ENCODE measurements around the gene MTFP1.

The MTFP1 gene

GRCh38 chr22:30411780-30412179, 13.8 kb upstream of the MTFP1 start:
- Histone ChIP-seq H3K4me1 (no peaks in the 10 kb centered on the region), H3K36me3 (replicated peaks) (peaks cover 27% of the 10 kb centered on the region), H3K4me3 (no peak overlapping the region), H3K9me3 (no peaks in the 10 kb centered on the region), H3K27me3 (ENCODE audit: low read depth) (no peaks in the 10 kb centered on the region)
- in situ Hi-C loops (cut with MboI; ENCODE audit: low sequenced_read_pairs) = no loop called here
- no peak for DNase-seq (ENCODE audit: low spot score in 2 of 2)

GRCh38 chr22:30413001-30413400, 12.6 kb upstream of the MTFP1 start:
- H3K27me3 ChIP-seq (ENCODE audit: low read depth) = no peaks in the 10 kb centered on the region
- DNase-seq (ENCODE audit: low spot score in 2 of 2) = no peak
- in situ Hi-C loops (cut with MboI; ENCODE audit: low sequenced_read_pairs) = no loop called here
- H3K9me3 ChIP-seq = no peaks in the 10 kb centered on the region
- H3K36me3 ChIP-seq (replicated peaks) = peaks cover 31% of the 10 kb centered on the region
- no peak overlapping the region for H3K4me3 ChIP-seq
- H3K4me1 ChIP-seq = no peaks in the 10 kb centered on the region

GRCh38 chr22:30413745-30414524, 11.6 kb upstream of the MTFP1 start:
- Histone ChIP-seq H3K4me3 (no peak overlapping the region), H3K36me3 (replicated peaks) (peaks cover 32% of the 10 kb centered on the region), H3K4me1 (no peaks in the 10 kb centered on the region), H3K27me3 (ENCODE audit: low read depth) (no peaks in the 10 kb centered on the region), H3K9me3 (no peaks in the 10 kb centered on the region)
- no peak for DNase-seq (ENCODE audit: low spot score in 2 of 2)
- in situ Hi-C loops (cut with MboI; ENCODE audit: low sequenced_read_pairs) = no loop called here

GRCh38 chr22:30414525-30415047, 11.0 kb upstream of the MTFP1 start:
- H3K9me3 ChIP-seq = no peaks in the 10 kb centered on the region
- H3K4me3 ChIP-seq = no peak overlapping the region
- no peaks in the 10 kb centered on the region for H3K27me3 ChIP-seq (ENCODE audit: low read depth)
- DNase-seq (ENCODE audit: low spot score in 2 of 2) = no peak
- H3K36me3 ChIP-seq (replicated peaks) = peaks cover 39% of the 10 kb centered on the region
- no peaks in the 10 kb centered on the region for H3K4me1 ChIP-seq
- in situ Hi-C loops (cut with MboI; ENCODE audit: low sequenced_read_pairs) = no loop called here

GRCh38 chr22:30416403-30416802, 9.2 kb upstream of the MTFP1 start:
- no peaks in the 10 kb centered on the region for H3K9me3 ChIP-seq
- no peak overlapping the region for H3K4me3 ChIP-seq
- in situ Hi-C loops (cut with MboI; ENCODE audit: low sequenced_read_pairs) = no loop called here
- H3K27me3 ChIP-seq (ENCODE audit: low read depth) = no peaks in the 10 kb centered on the region
- peaks cover 11% of the 10 kb centered on the region for H3K4me1 ChIP-seq
- no peak for DNase-seq (ENCODE audit: low spot score in 2 of 2)
- H3K36me3 ChIP-seq (replicated peaks) = peaks cover 43% of the 10 kb centered on the region

- in situ Hi-C loops (cut with MboI; ENCODE audit: low sequenced_read_pairs) = no loop called here
- Histone ChIP-seq H3K4me3 (no peak overlapping the region), H3K4me1 (peaks cover 12% of the 10 kb centered on the region), H3K36me3 (replicated peaks) (peaks cover 43% of the 10 kb centered on the region), H3K9me3 (no peaks in the 10 kb centered on the region), H3K27me3 (ENCODE audit: low read depth) (no peaks in the 10 kb centered on the region)
- DNase-seq (ENCODE audit: low spot score in 2 of 2) = no peak
Observed at GRCh38 chr22:30416837-30417236, 8.7 kb upstream of the MTFP1 start.

GRCh38 chr22:30420347-30421125, 5.0 kb upstream of the MTFP1 start:
- peaks cover 37% of the 10 kb centered on the region for H3K4me1 ChIP-seq
- no peak for DNase-seq (ENCODE audit: low spot score in 2 of 2)
- peaks cover 43% of the 10 kb centered on the region for H3K36me3 ChIP-seq (replicated peaks)
- H3K4me3 ChIP-seq = no peak overlapping the region
- in situ Hi-C loops (cut with MboI; ENCODE audit: low sequenced_read_pairs) = no loop called here
- H3K9me3 ChIP-seq = no peaks in the 10 kb centered on the region
- no peaks in the 10 kb centered on the region for H3K27me3 ChIP-seq (ENCODE audit: low read depth)

GRCh38 chr22:30421695-30422480, 3.7 kb upstream of the MTFP1 start:
- Histone ChIP-seq H3K4me1 (peaks cover 41% of the 10 kb centered on the region), H3K36me3 (replicated peaks) (peaks cover 32% of the 10 kb centered on the region), H3K9me3 (no peaks in the 10 kb centered on the region), H3K4me3 (no peak overlapping the region), H3K27me3 (ENCODE audit: low read depth) (no peaks in the 10 kb centered on the region)
- in situ Hi-C loops (cut with MboI; ENCODE audit: low sequenced_read_pairs) = no loop called here
- DNase-seq (ENCODE audit: low spot score in 2 of 2) = no peak

GRCh38 chr22:30422481-30423300, 2.9 kb upstream of the MTFP1 start:
- in situ Hi-C loops (cut with MboI; ENCODE audit: low sequenced_read_pairs) = no loop called here
- H3K9me3 ChIP-seq = no peaks in the 10 kb centered on the region
- peaks cover 34% of the 10 kb centered on the region for H3K36me3 ChIP-seq (replicated peaks)
- no peaks in the 10 kb centered on the region for H3K27me3 ChIP-seq (ENCODE audit: low read depth)
- peak overlapping the region; percentile 42 for H3K4me3 ChIP-seq
- DNase-seq (ENCODE audit: low spot score in 2 of 2) = peak; percentile 29 to 47
- H3K4me1 ChIP-seq = peaks cover 41% of the 10 kb centered on the region

- Histone ChIP-seq H3K27me3 (ENCODE audit: low read depth) (no peaks in the 10 kb centered on the region), H3K9me3 (no peaks in the 10 kb centered on the region), H3K4me1 (peaks cover 41% of the 10 kb centered on the region), H3K36me3 (replicated peaks) (peaks cover 39% of the 10 kb centered on the region), H3K4me3 (peak overlapping the region; percentile 42)
- DNase-seq (ENCODE audit: low spot score in 2 of 2) = no peak
- in situ Hi-C loops (cut with MboI; ENCODE audit: low sequenced_read_pairs) = no loop called here
Observed at GRCh38 chr22:30423301-30423958, 2.1 kb upstream of the MTFP1 start.

GRCh38 chr22:30423959-30424533, 1.5 kb upstream of the MTFP1 start:
- Histone ChIP-seq H3K4me1 (peaks cover 41% of the 10 kb centered on the region), H3K4me3 (peak overlapping the region; percentile 42), H3K36me3 (replicated peaks) (peaks cover 34% of the 10 kb centered on the region), H3K27me3 (ENCODE audit: low read depth) (no peaks in the 10 kb centered on the region), H3K9me3 (no peaks in the 10 kb centered on the region)
- in situ Hi-C loops (cut with MboI; ENCODE audit: low sequenced_read_pairs) = no loop called here
- peak; percentile 99 for DNase-seq (ENCODE audit: low spot score in 2 of 2)

GRCh38 chr22:30424534-30425326, 838 bp upstream of the MTFP1 start:
- peak in 1 of 2 experiments; percentile 8 for DNase-seq (ENCODE audit: low spot score in 2 of 2)
- Histone ChIP-seq H3K27me3 (ENCODE audit: low read depth) (no peaks in the 10 kb centered on the region), H3K4me1 (peaks cover 41% of the 10 kb centered on the region), H3K4me3 (peak overlapping the region; percentile 87), H3K9me3 (no peaks in the 10 kb centered on the region), H3K36me3 (replicated peaks) (peaks cover 27% of the 10 kb centered on the region)
- in situ Hi-C loops (cut with MboI; ENCODE audit: low sequenced_read_pairs) = no loop called here

Data from HAP-1 (cell line).